Neural cell (in vitro differentiated cells): ENCODE data around the gene PRPH.

Experiments used
- CTCF ChIP-seq: fragments of 450-650 bp; IDR thresholded peaks from 2 replicates; pipeline ENCODE4 v1.5.1; 2014; ENCODE audit warnings: antibody characterized with exemption, mild to moderate bottlenecking, moderate library complexity; ENCODE audit not compliant: poor library complexity, severe bottlenecking
- EP300 ChIP-seq: fragments of 450-650 bp; conservative IDR thresholded peaks from 2 replicates; pipeline ENCODE4 v1.6.1; 2014; ENCODE audit warnings: antibody characterized with exemption, mild to moderate bottlenecking, moderate library complexity; ENCODE audit not compliant: poor library complexity, severe bottlenecking
- EZH2 ChIP-seq: fragments of 200-600, 300-800 bp; shearing (Covaris generic), sonication (generic); IDR thresholded peaks from 2 replicates; pipeline ENCODE4 v1.6.1; 2014; ENCODE audit warnings: antibody characterized with exemption, low read length, borderline replicate concordance, mild to moderate bottlenecking; ENCODE audit not compliant: insufficient read depth, poor library complexity, severe bottlenecking
- MXI1 ChIP-seq: fragments of 450-650 bp; conservative IDR thresholded peaks from 2 replicates; pipeline ENCODE4 v1.6.1; 2014; ENCODE audit warnings: antibody characterized with exemption, mild to moderate bottlenecking; ENCODE audit not compliant: poor library complexity, severe bottlenecking
- POLR2AphosphoS5 ChIP-seq: IDR thresholded peaks from 2 replicates; pipeline ENCODE4 v1.6.1; 2012
- RAD21 ChIP-seq: fragments of 450-650 bp; conservative IDR thresholded peaks from 2 replicates; pipeline ENCODE4 v1.6.1; 2014; ENCODE audit warnings: antibody characterized with exemption, mild to moderate bottlenecking, moderate library complexity
- REST ChIP-seq: IDR thresholded peaks from 2 replicates; pipeline ENCODE4 v1.6.1; 2012; ENCODE audit warnings: borderline replicate concordance
- SMC3 ChIP-seq: fragments of 450-650 bp; conservative IDR thresholded peaks from 2 replicates; pipeline ENCODE4 v1.6.1; 2014; ENCODE audit warnings: antibody characterized with exemption, mild to moderate bottlenecking, moderate library complexity; ENCODE audit not compliant: poor library complexity
- TAF1 ChIP-seq: IDR thresholded peaks from 2 replicates; pipeline ENCODE4 v1.6.1; 2012; ENCODE audit warnings: low read depth

- TF ChIP-seq SMC3 = no peak
- TF ChIP-seq POLR2AphosphoS5 = no peak
- TF ChIP-seq CTCF = no peak
- no peak for TF ChIP-seq RAD21
- no peak for TF ChIP-seq EZH2
- TF ChIP-seq EP300 = no peak
- no peak for TF ChIP-seq TAF1
- no peak for TF ChIP-seq REST
- no peak for TF ChIP-seq MXI1
These were observed 35.9 kb downstream of the PRPH start for GRCh38 chr12:49330631-49331379.
